Esophagus squamous epithelium (tissue), 5 donors: ENCODE measurements around the gene CDC14B. TPM values are rescaled to one million over a fixed set of nuclear protein-coding genes. Genes with fewer than 3 reads are reported as not detected.

Experiments
- DNase-seq: peaks from one replicate; lab custom pipeline; 2025; lab: John Stamatoyannopoulos, UW
- H3K27ac ChIP-seq, 4 donors: fragments of 200-600 bp; sonication (generic); one replicate each; pipeline ENCODE4 v1.5.1; 2016 to 2019; ENCODE audit warnings: mild to moderate bottlenecking in 1 of 4
- H3K27me3 ChIP-seq, 4 donors: fragments of 200-600 bp; sonication (generic); 1 replicate in 3 of 4; 2 replicates in 1 of 4; pipeline versions ENCODE4 v1.5.1 to v1.6.0; 2017 to 2021; ENCODE audit warnings: antibody characterized with exemption in 1 of 4
- H3K36me3 ChIP-seq, 3 donors: fragments of 200-600 bp; sonication (generic); one replicate each; pipeline ENCODE4 v1.5.1; 2016 to 2019
- H3K4me1 ChIP-seq, 3 donors: fragments of 200-600 bp; sonication (generic); one replicate each; pipeline ENCODE4 v1.5.1; 2017 to 2019
- H3K4me3 ChIP-seq, 4 donors: fragments of 200-600 bp; sonication (generic); 1 replicate in 3 of 4; 2 replicates in 1 of 4; pipeline ENCODE4 v1.5.1; 2016 to 2019; ENCODE audit warnings: mild to moderate bottlenecking in 2 of 4, moderate library complexity in 1 of 4
- H3K9me3 ChIP-seq, 3 donors: fragments of 200-600 bp; sonication (generic); one replicate each; pipeline ENCODE4 v1.5.1; 2016 to 2019
- POLR2A ChIP-seq, 4 donors: fragments of 450-650 bp; IDR thresholded peaks; one replicate each; pipeline ENCODE4 v1.6.1; 2017; ENCODE audit warnings: antibody characterized with exemption in 4 of 4, mild to moderate bottlenecking in 4 of 4, moderate library complexity in 3 of 4
- WGBS, 2 donors: methylation state at CpG; one replicate each; pipeline ENCODE4 v1.1.5; 2018; 5-methylcytosine and 5-hydroxymethylcytosine counted together
- intact Hi-C: fragments of 100-400 bp; cut with DNase I; formaldehyde crosslinking; loops from one replicate; pipeline ENCODE4 v1.15.0; 2022
- total RNA-seq, 4 donors: library from RNA; depleted of rRNA; stranded (reverse); fragments of >200 nt; gene quantifications; one replicate each; pipeline ENCODE4 v1.1.0, GENCODE V29; 2016
- TF ChIP-seq, protein P1 (sequence below), 6 experiments: fragments of 450-650 bp in 4 of 6; fragments of 200-600 bp in 2 of 6; sonication (generic) in 2 of 6; IDR thresholded peaks; one replicate each; pipeline ENCODE4 v1.5.1; 2016 to 2019; ENCODE audit warnings: antibody characterized with exemption in 6 of 6, mild to moderate bottlenecking in 4 of 6, moderate library complexity in 4 of 6
- donor health status: DM: yes; HTN: yes; CAD: no.

CDC14B gene
- total RNA-seq, 4 donors from 2014 or later: 2.7 to 14.8 (median 9.1) TPM

DNA sequence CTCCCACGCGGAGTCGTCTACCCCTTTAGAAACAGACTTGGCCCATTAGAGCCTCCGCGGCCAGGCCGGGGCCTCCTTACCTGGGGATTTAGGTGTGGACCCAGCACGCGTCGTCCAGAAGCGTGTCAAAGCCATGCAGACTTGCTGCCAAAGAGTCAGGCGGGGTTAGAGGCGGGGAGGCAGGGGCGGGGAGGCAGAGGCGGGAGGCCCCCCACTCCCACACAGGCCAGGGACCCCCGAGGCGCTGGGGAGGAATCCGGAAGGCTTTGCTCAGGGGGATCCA is 122.6 kb downstream of the CDC14B start:
- no peak overlapping the region for H3K4me3 ChIP-seq
- TF ChIP-seq, protein P1, sequence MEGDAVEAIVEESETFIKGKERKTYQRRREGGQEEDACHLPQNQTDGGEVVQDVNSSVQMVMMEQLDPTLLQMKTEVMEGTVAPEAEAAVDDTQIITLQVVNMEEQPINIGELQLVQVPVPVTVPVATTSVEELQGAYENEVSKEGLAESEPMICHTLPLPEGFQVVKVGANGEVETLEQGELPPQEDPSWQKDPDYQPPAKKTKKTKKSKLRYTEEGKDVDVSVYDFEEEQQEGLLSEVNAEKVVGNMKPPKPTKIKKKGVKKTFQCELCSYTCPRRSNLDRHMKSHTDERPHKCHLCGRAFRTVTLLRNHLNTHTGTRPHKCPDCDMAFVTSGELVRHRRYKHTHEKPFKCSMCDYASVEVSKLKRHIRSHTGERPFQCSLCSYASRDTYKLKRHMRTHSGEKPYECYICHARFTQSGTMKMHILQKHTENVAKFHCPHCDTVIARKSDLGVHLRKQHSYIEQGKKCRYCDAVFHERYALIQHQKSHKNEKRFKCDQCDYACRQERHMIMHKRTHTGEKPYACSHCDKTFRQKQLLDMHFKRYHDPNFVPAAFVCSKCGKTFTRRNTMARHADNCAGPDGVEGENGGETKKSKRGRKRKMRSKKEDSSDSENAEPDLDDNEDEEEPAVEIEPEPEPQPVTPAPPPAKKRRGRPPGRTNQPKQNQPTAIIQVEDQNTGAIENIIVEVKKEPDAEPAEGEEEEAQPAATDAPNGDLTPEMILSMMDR (IDR thresholded peaks at IDR 0.05): no peak
- no peak for TF ChIP-seq POLR2A (IDR thresholded peaks at IDR 0.05)
- intact Hi-C loops: no loop called here
- H3K36me3 ChIP-seq: peaks cover 0 to 10% (median 0%) of the 10 kb centered on the region in 3 donors
- DNase-seq: no peak
- peaks cover 0 to 2% (median 0%) of the 10 kb centered on the region in 3 donors for H3K4me1 ChIP-seq
- no peaks in the 10 kb centered on the region for H3K9me3 ChIP-seq
- H3K27me3 ChIP-seq: no peaks in the 10 kb centered on the region
- H3K27ac ChIP-seq: no peak overlapping the region
- 82 to 93% methylated on average over 3 of the region's 17 CpGs for WGBS, 2 donors

DNA sequence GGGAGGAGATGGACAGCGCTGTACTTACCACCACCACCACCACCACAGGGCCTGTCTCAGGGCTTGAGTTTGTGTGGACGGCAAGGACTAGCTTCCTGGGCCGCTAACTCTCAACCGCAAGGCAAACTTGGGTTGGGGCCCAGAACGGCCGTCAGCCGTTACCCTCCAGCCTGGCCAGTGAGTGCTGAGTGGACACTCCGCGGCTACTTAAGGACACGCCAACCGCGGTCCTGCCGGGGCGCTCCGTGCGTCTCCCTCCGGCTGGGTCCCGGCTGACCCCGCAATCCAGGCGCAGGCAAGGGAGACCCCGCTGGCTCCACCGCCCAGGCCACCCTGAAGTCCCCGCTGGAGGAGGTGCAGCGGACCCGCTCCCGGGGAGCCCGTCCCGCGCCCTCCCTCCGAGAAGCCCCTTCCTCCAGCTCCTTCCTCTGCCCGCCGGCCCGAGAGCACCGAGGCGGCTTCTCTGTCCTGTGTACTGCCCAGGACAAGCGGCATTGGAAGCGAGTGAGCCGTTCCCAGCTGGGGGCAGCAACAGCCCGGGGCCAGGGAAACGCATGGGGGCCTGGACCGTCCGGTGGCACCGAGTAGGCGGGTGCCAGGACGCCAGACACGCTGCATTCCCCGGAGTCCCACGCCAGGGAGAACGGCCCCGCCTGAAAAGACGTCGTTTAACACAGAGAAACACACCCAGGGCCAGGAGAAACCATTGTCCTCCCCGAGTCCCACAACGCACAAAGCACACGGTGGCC is 123.1 kb downstream of the CDC14B start:
- DNase-seq: no peak

DNA sequence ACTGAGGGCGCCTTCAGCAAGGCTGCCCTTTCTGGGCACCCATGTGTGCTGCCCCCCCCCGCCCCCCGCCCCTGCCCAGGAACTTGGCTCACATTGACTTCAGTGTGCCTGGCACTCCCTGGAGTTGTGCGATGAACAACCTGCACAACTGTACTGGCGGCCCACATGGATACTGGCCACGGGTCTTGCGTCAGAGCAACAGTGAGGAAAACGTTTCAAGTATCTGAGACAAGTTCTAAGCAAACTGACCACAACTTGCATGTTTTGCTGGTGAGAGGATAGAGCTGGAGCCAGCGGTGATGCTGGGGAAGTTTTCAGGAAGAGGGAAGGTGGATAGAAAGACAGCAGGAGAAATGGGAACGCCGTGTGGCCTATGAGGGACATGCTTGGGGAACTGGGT is 124.3 kb downstream of the CDC14B start:
- TF ChIP-seq, protein P1 (IDR thresholded peaks at IDR 0.05): no peak
- no peak for TF ChIP-seq POLR2A (IDR thresholded peaks at IDR 0.05)
- peaks cover 0 to 28% (median 0%) of the 10 kb centered on the region in 3 donors for H3K36me3 ChIP-seq
- intact Hi-C loops: no loop called here
- no peak for DNase-seq
- 72 to 88% methylated on average over 5 to 6 of the region's 11 CpGs for WGBS, 2 donors
- H3K27me3 ChIP-seq: no peaks in the 10 kb centered on the region
- H3K4me1 ChIP-seq: peaks cover 0 to 6% (median 0%) of the 10 kb centered on the region in 3 donors
- no peak overlapping the region for H3K4me3 ChIP-seq
- H3K27ac ChIP-seq: no peak overlapping the region
- H3K9me3 ChIP-seq: no peaks in the 10 kb centered on the region

More for the DNA sequence above, 123.1 kb downstream of the CDC14B start:
- no peak overlapping the region for H3K27ac ChIP-seq
- H3K4me1 ChIP-seq: peaks cover 0 to 6% (median 0%) of the 10 kb centered on the region in 3 donors
- no peak overlapping the region for H3K4me3 ChIP-seq
- intact Hi-C loops: no loop called here
- no peaks in the 10 kb centered on the region for H3K9me3 ChIP-seq
- H3K36me3 ChIP-seq: peaks cover 0 to 16% (median 0%) of the 10 kb centered on the region in 3 donors
- WGBS, 2 donors: 94 to 97% methylated on average over 7 to 15 of the region's 55 CpGs
- H3K27me3 ChIP-seq: no peaks in the 10 kb centered on the region
- TF ChIP-seq, protein P1 (IDR thresholded peaks at IDR 0.05): no peak
- TF ChIP-seq POLR2A (IDR thresholded peaks at IDR 0.05): no peak

DNA sequence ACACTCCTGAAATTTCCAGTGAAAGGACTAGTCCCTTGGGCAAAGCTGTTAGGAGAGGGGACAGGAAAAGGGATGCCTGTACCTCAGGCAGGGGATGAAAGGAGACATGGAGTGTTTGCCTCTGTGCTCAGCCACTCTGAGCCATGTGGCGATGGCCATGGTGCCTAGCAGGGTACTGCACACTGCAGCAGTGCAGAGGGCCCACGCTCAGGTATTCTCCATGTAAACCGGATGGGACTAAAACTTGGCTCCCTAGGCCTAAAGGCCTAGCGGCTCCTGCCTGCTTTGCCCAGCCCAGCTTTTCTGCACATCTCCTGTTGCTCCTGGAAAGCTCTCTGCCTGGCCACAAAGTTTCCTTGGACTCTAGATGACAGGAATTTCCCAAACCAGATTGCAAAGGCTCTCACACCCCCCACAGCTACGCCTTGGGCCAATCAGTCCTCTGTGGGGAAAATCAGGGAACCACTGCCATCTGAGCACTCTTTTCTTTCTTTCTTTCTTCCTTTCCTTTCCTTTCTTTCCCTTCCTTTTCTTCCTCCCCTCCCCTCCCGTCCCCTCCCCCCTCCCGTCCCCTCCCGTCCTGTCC is 125.3 kb downstream of the CDC14B start:
- Histone ChIP-seq H3K4me3 (no peak overlapping the region), H3K36me3 (peaks cover 0 to 38% (median 0%) of the 10 kb centered on the region in 3 donors), H3K9me3 (no peaks in the 10 kb centered on the region), H3K27ac (no peak overlapping the region), H3K27me3 (no peaks in the 10 kb centered on the region), H3K4me1 (peaks cover 0 to 6% (median 0%) of the 10 kb centered on the region in 3 donors)
- no peak for TF ChIP-seq POLR2A (IDR thresholded peaks at IDR 0.05)
- TF ChIP-seq, protein P1 (IDR thresholded peaks at IDR 0.05): no peak
- DNase-seq: no peak
- intact Hi-C loops: no loop called here
- 93 to 99% methylated on average over 3 to 7 of the region's 8 CpGs for WGBS, 2 donors

DNA sequence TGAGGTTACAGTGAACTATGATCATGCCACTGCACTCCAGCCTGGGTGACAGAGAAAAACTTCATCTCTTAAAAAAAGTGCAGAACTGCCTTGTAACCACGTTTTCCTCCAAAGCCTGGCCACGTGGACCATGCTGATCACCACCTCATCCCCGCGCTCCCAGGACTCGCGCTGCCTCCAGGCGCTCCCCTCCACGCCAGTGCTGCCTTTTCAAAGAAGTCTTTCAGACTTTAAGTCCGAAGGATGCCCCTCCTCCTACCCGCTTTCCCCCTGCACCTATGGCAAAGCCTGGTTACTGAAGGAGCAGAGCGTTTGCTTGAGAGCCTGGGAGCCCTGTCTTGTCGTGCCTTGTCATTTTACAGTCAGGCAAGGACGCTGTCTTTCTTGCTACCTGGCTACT is 125.9 kb downstream of the CDC14B start:
- 80 to 87% methylated on average over 12 of the region's 13 CpGs for WGBS, 2 donors
- no peak for DNase-seq
- Histone ChIP-seq H3K4me1 (peaks cover 0 to 6% (median 0%) of the 10 kb centered on the region in 3 donors), H3K36me3 (peaks cover 0 to 43% (median 0%) of the 10 kb centered on the region in 3 donors), H3K9me3 (no peaks in the 10 kb centered on the region), H3K27ac (no peak overlapping the region), H3K4me3 (no peak overlapping the region), H3K27me3 (no peaks in the 10 kb centered on the region)
- no peak for TF ChIP-seq POLR2A (IDR thresholded peaks at IDR 0.05)
- TF ChIP-seq, protein P1 (IDR thresholded peaks at IDR 0.05): no peak
- intact Hi-C loops: no loop called here
